Neutrophil (primary cell): Measurements from ENCODE around the gene BGN.

Source experiments
- H3K27ac ChIP-seq: fragments of 200-600 bp; sonication (generic); 2 replicates; pipeline ENCODE4 v1.5.1; 2016; ENCODE audit warnings: mild to moderate bottlenecking, moderate library complexity
- H3K27me3 ChIP-seq: fragments of 200-600 bp; sonication (generic); 2 replicates; pipeline ENCODE4 v1.6.0; 2016; ENCODE audit warnings: mild to moderate bottlenecking
- H3K36me3 ChIP-seq: fragments of 200-600 bp; sonication (generic); 2 replicates; pipeline ENCODE4 v1.5.1; 2017
- H3K4me1 ChIP-seq, 2 experiments: fragments of 200-600 bp in 1 of 2; sonication (generic) in 1 of 2; 1 replicate in 1 of 2; 2 replicates in 1 of 2; pipeline versions ENCODE4 v1.5.1 to v1.6.1; 2013 to 2016; ENCODE audit warnings: low read depth in 1 of 2, low read length in 1 of 2, mild to moderate bottlenecking in 1 of 2, moderate library complexity in 1 of 2; ENCODE audit not compliant: control insufficient read depth in 1 of 2, insufficient read depth in 1 of 2
- H3K4me3 ChIP-seq, 2 experiments: fragments of 200-600 bp in 1 of 2; sonication (generic) in 1 of 2; 1 replicate in 1 of 2; 2 replicates in 1 of 2; pipeline ENCODE4 v1.5.1; 2013 to 2016; ENCODE audit warnings: low read depth in 1 of 2, low read length in 1 of 2, mild to moderate bottlenecking in 1 of 2, moderate library complexity in 1 of 2
- H3K9me3 ChIP-seq: fragments of 200-600 bp; sonication (generic); 2 replicates; pipeline ENCODE4 v1.5.1; 2016
- CTCF ChIP-seq: fragments of 200-600 bp; sonication (generic); IDR thresholded peaks from 2 replicates; pipeline ENCODE4 v1.5.1; 2016; ENCODE audit warnings: antibody characterized with exemption

BGN gene

GRCh38 chrX:153491918-153492317, 2.9 kb upstream of the BGN start:
- no peak for TF ChIP-seq CTCF
- no peaks in the 10 kb centered on the region for H3K36me3 ChIP-seq
- no peaks in the 10 kb centered on the region for H3K9me3 ChIP-seq
- no peaks in the 10 kb centered on the region for H3K4me1 ChIP-seq
- H3K27me3 ChIP-seq, result peaks cover 35% of the 10 kb centered on the region
- no peak overlapping the region for H3K27ac ChIP-seq
- no peak overlapping the region for H3K4me3 ChIP-seq

GRCh38 chrX:153492543-153492942, 2.2 kb upstream of the BGN start:
- no peaks in the 10 kb centered on the region for H3K4me1 ChIP-seq
- peaks cover 35% of the 10 kb centered on the region for H3K27me3 ChIP-seq
- no peaks in the 10 kb centered on the region for H3K36me3 ChIP-seq
- no peak for TF ChIP-seq CTCF
- H3K9me3 ChIP-seq, result no peaks in the 10 kb centered on the region
- H3K27ac ChIP-seq, result no peak overlapping the region
- H3K4me3 ChIP-seq, result no peak overlapping the region

- Histone ChIP-seq H3K27me3 (peaks cover 35% of the 10 kb centered on the region), H3K36me3 (no peaks in the 10 kb centered on the region), H3K4me1 (no peaks in the 10 kb centered on the region), H3K4me3 (no peak overlapping the region), H3K27ac (no peak overlapping the region), H3K9me3 (no peaks in the 10 kb centered on the region)
- TF ChIP-seq CTCF, result no peak
These were observed 1.7 kb upstream of the BGN start for GRCh38 chrX:153493085-153493484.

GRCh38 chrX:153494061-153494460, 719 bp upstream of the BGN start:
- Histone ChIP-seq H3K4me1 (no peaks in the 10 kb centered on the region), H3K27me3 (peaks cover 35% of the 10 kb centered on the region), H3K4me3 (no peak overlapping the region), H3K36me3 (no peaks in the 10 kb centered on the region), H3K9me3 (no peaks in the 10 kb centered on the region), H3K27ac (no peak overlapping the region)
- no peak for TF ChIP-seq CTCF

DNA sequence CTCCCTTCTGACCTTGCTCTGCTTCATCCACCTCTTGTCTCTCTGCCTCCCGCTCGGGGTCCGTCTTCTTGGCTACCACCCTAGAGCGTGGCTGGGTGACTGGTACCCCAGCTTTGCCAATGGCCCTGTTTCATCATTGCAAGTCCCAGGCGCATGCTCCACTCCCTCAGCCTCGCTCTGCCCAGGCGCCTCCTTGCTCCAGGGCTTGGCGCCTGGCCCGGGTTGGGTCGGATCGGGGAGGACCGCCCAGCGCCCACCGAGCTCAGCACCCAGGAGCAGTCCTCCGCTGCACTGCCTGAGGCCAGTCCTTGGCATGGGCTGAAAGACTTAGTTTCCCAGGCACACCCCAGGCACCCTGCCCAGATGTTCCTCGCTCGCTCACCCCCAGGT, 577 bp downstream of the BGN start:
- no peak overlapping the region for H3K4me3 ChIP-seq
- TF ChIP-seq CTCF, result no peak

More for the DNA sequence above, 577 bp downstream of the BGN start:
- H3K9me3 ChIP-seq, result no peaks in the 10 kb centered on the region
- peaks cover 35% of the 10 kb centered on the region for H3K27me3 ChIP-seq
- H3K4me1 ChIP-seq, result no peaks in the 10 kb centered on the region
- no peaks in the 10 kb centered on the region for H3K36me3 ChIP-seq
- H3K27ac ChIP-seq, result no peak overlapping the region
